ENCODE results near the gene ZNF682. TPM values are rescaled to one million over a fixed set of nuclear protein-coding genes. Genes with fewer than 3 reads are reported as not detected.
"Not testable (repeated sequence)": the region's sequence is repeated elsewhere in the genome, so short reads cannot be mapped to it uniquely, and the experiment has no call there.

ZNF682 gene
- polyA plus RNA-seq (2013, experiment 1 of 2): 6.4 TPM
- polyA plus RNA-seq (2013, experiment 2 of 2): 7.6 TPM

DNA sequence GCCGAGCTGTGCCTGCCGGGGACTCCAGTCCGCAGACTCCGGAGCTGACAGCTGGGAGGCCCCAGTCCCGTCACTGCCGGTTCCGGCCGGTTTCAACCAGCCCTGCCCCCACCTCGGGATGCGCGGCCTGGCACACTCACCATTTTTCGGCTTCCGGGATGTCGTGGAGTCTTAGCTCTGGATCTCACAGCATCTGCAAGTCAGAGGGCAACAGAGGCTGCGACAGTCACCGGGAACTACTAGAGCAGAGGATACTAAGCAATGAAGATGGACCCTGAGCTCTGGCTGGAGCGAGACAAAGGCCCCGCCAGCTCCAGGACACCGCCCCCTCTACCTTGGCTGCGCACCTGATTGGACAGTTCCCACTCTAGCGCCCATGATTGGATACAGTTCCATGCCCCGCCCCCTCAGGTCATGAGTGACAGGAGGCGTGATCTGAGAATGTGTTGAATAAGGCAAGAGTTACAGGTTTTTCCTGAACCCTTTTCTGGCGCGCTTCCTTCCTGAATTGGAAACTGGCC, at the start of gene ZNF682:
TSS of gene ZNF682 (minus strand) at position 303 of the 521 bp plus-strand sequence. CDS start at position 143, 160 bp downstream.
- H3K4me1 ChIP-seq (ENCODE audit: control insufficient read depth, insufficient read depth, low read length, poor library complexity, severe bottlenecking): no peaks in the 10 kb centered on the region
- peak within 1 kb of the TSS; percentile 99 for H3K27ac ChIP-seq (ENCODE audit: low read depth, low read length, severe bottlenecking)
- peaks cover 12% of the 10 kb centered on the region for H3K9me3 ChIP-seq (ENCODE audit: control insufficient read depth, low read length)
- WGBS, 2 experiments (ENCODE audit: insufficient coverage in 2 of 2): 0 to 1% methylated on average over 17 to 19 of the region's 25 CpGs
- H3K4me3 ChIP-seq (ENCODE audit: extremely low read depth, insufficient read depth, low read length, poor library complexity, severe bottlenecking): peak within 1 kb of the TSS; percentile 71
- peaks cover 20% of the 10 kb centered on the region for H3K36me3 ChIP-seq (ENCODE audit: control insufficient read depth, insufficient read depth, low read length)

DNA sequence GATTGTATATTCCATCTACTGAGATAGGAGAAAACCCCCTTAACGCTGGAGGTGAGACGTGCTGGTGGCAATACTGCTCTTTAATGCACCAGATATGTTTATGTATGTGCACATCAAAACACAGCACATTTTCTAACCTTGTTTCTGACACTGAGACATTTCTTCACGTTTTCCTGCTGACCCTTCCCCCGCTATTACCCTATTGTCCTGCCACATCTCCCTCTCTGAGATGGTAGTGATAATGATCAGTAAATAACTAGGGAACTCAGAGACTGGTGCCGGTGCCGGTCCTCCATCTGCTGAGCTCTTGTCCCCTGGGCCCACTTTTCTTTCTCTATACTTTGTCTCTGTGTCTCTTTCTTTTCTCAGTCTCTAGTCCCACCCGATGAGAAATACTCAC, 43.6 kb upstream of the ZNF682 start:
- H3K4me1 ChIP-seq (ENCODE audit: control insufficient read depth, insufficient read depth, low read length, poor library complexity, severe bottlenecking); H3K4me3 ChIP-seq (ENCODE audit: extremely low read depth, insufficient read depth, low read length, poor library complexity, severe bottlenecking): not testable (repeated sequence)
- peaks cover 55% of the 10 kb centered on the region for H3K36me3 ChIP-seq (ENCODE audit: control insufficient read depth, insufficient read depth, low read length)
- 43 to 70% methylated on average over 2 of the region's 7 CpGs for WGBS, 2 experiments (ENCODE audit: insufficient coverage in 2 of 2)
- H3K27ac ChIP-seq (ENCODE audit: low read depth, low read length, severe bottlenecking): peak overlapping the region; percentile 36
- peaks cover 39% of the 10 kb centered on the region for H3K9me3 ChIP-seq (ENCODE audit: control insufficient read depth, low read length)

DNA sequence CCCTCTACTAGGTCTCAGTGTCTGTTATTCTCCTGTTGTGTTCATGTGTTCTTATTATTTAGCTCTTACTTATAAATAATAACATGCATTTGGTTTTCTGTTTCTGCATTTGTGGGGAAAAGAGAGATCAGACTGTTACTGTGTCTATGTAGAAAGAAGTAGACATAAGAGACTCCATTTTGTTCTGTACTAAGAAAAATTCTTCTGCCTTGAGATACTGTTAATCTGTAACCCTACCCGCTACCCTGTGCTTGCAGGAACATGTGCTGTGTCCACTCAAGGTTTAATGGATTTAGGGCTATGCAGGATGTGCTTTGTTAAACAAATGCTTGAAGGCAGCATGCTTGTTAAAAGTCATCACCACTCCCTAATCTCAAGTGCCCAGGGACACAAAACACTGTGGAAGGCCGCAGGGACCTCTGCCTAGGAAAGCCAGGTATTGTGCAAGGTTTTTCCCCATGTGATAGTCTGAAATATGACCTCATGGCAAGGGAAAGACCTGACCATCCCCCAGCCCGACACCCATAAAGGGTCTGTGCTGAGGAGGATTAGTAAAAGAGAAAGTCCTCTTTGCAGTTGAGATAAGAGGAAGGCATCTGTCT, 43.0 kb upstream of the ZNF682 start:
- peak overlapping the region; percentile 59 for H3K27ac ChIP-seq (ENCODE audit: low read depth, low read length, severe bottlenecking)
- peaks cover 52% of the 10 kb centered on the region for H3K36me3 ChIP-seq (ENCODE audit: control insufficient read depth, insufficient read depth, low read length)
- WGBS, 2 experiments (ENCODE audit: insufficient coverage in 2 of 2): 20 to 35% methylated on average over 1 to 2 of the region's 3 CpGs
- not testable (repeated sequence) for H3K4me1 ChIP-seq (ENCODE audit: control insufficient read depth, insufficient read depth, low read length, poor library complexity, severe bottlenecking); H3K4me3 ChIP-seq (ENCODE audit: extremely low read depth, insufficient read depth, low read length, poor library complexity, severe bottlenecking)
- peaks cover 34% of the 10 kb centered on the region for H3K9me3 ChIP-seq (ENCODE audit: control insufficient read depth, low read length)

DNA sequence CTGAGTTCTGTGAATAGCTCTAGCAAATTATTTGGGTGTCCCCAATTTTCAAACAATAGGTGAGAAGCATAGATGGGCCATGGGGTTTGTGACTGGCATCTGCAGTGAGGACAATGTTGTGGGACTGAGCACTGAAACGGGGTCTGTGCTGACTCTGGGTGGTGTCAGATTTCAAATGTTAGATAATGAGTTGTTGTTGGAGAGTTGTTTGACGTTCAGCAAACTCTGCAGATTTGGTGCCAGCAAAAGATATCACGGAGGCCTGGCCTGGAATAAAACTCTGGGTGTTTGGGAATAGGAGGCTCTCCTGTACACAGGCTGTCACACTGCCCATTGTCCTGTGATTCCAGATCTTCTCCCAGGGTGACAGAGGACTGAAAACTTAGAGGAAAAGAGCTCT, 41.4 kb upstream of the ZNF682 start:
- H3K27ac ChIP-seq (ENCODE audit: low read depth, low read length, severe bottlenecking): no peak overlapping the region
- peaks cover 39% of the 10 kb centered on the region for H3K36me3 ChIP-seq (ENCODE audit: control insufficient read depth, insufficient read depth, low read length)
- peaks cover 29% of the 10 kb centered on the region for H3K9me3 ChIP-seq (ENCODE audit: control insufficient read depth, low read length)
- no peak overlapping the region for H3K4me3 ChIP-seq (ENCODE audit: extremely low read depth, insufficient read depth, low read length, poor library complexity, severe bottlenecking)
- WGBS, 2 experiments (ENCODE audit: insufficient coverage in 2 of 2): 51 to 69% methylated on average over 3 of the region's 3 CpGs
- peaks cover 8% of the 10 kb centered on the region for H3K4me1 ChIP-seq (ENCODE audit: control insufficient read depth, insufficient read depth, low read length, poor library complexity, severe bottlenecking)

DNA sequence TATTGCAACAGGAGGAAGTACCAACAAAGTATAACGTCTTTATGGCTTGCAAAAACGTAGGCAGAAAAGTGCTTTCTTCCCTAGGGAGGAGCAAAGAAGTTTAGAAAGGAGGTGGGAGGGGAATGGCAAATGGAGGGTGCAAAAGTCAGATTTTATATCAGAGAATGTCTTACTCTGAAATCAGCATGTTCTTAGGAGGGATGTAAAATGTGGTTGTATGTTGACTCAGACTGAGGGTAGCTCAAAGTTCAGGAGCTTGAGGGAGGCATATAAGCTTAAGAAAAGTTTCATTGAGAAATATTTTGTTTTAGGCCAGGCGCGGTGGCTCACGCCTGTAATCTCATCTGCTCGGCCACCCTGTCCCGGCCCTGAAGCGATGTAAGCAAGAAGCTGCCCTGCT, 40.2 kb upstream of the ZNF682 start:
- Histone ChIP-seq H3K4me3 (ENCODE audit: extremely low read depth, insufficient read depth, low read length, poor library complexity, severe bottlenecking) (peak overlapping the region; percentile 73), H3K9me3 (ENCODE audit: control insufficient read depth, low read length) (peaks cover 20% of the 10 kb centered on the region), H3K27ac (ENCODE audit: low read depth, low read length, severe bottlenecking) (no peak overlapping the region), H3K4me1 (ENCODE audit: control insufficient read depth, insufficient read depth, low read length, poor library complexity, severe bottlenecking) (peaks cover 8% of the 10 kb centered on the region), H3K36me3 (ENCODE audit: control insufficient read depth, insufficient read depth, low read length) (peaks cover 30% of the 10 kb centered on the region)
- 56 to 61% methylated on average over 8 of the region's 8 CpGs for WGBS, 2 experiments (ENCODE audit: insufficient coverage in 2 of 2)

DNA sequence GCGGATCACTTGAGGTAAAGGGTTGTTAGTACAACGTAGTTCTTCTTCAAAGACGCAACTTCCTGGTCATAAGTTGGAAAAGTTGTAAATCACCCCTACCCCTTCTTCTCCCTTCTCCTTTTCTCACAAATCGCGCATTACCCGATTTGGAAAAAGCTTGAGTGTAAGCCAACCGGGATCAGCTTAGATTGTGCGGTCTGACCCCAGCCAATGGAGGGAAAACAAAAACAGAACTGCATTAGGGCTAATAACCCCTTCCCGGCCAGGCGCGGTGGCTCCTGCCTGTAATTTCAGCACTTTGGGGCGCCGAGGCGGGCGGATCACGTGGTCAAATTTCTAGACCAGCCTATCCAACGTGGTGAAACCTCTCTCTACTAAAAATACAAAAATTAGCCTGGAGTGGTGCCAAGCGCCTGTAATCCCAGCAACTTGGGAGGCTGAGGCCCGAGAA, 39.3 kb upstream of the ZNF682 start:
- Histone ChIP-seq H3K4me1 (ENCODE audit: control insufficient read depth, insufficient read depth, low read length, poor library complexity, severe bottlenecking) (peaks cover 8% of the 10 kb centered on the region), H3K4me3 (ENCODE audit: extremely low read depth, insufficient read depth, low read length, poor library complexity, severe bottlenecking) (peak overlapping the region; percentile 73), H3K27ac (ENCODE audit: low read depth, low read length, severe bottlenecking) (peak overlapping the region; percentile 88), H3K36me3 (ENCODE audit: control insufficient read depth, insufficient read depth, low read length) (peaks cover 27% of the 10 kb centered on the region), H3K9me3 (ENCODE audit: control insufficient read depth, low read length) (peaks cover 18% of the 10 kb centered on the region)
- 0 to 1% methylated on average over 14 to 16 of the region's 19 CpGs for WGBS, 2 experiments (ENCODE audit: insufficient coverage in 2 of 2)

DNA sequence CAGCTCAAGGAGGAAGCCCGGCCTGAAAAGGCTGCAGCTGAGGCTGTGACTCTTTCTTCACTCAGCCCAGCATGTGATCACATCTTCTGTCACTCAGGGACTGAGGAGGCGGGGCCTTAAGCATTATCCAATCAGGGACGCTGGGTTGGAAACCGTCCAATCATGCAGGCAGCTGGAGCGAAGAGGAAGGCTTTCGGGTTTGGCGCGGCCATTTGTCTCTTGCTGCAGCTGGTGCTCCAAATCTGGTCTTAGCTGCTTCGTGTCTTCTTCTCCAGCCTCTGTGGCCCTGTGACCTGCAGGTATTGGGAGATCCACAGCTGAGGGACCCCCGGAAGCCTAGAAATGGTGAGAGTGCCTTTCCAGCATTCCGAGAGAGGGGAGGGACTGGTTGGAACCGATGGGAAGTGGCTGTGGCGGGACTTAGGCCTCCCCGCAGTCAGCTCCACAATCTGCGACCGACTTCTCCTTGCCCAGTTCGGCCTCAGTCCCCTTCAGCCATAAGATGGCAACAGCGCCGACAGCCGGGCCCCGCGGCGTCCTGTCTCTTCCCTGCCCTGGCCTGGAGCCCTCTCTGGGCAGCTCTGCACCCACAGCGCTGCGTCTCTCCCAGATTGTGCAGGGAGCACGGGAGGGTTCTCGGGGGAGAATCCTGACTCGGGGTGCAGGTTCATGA, 38.6 kb upstream of the ZNF682 start, which contains the start of gene ZNF90:
TSS of gene ZNF90 (plus strand) at position 210 of the 673 bp plus-strand sequence. CDS start at position 343, 133 bp downstream.
- Histone ChIP-seq H3K4me1 (ENCODE audit: control insufficient read depth, insufficient read depth, low read length, poor library complexity, severe bottlenecking) (peaks cover 8% of the 10 kb centered on the region), H3K27ac (ENCODE audit: low read depth, low read length, severe bottlenecking) (peak within 1 kb of the TSS; percentile 88), H3K36me3 (ENCODE audit: control insufficient read depth, insufficient read depth, low read length) (peaks cover 20% of the 10 kb centered on the region), H3K4me3 (ENCODE audit: extremely low read depth, insufficient read depth, low read length, poor library complexity, severe bottlenecking) (peak within 1 kb of the TSS; percentile 73), H3K9me3 (ENCODE audit: control insufficient read depth, low read length) (peaks cover 13% of the 10 kb centered on the region)
- WGBS, 2 experiments (ENCODE audit: insufficient coverage in 2 of 2): 0 to 1% methylated on average over 22 to 26 of the region's 28 CpGs

DNA sequence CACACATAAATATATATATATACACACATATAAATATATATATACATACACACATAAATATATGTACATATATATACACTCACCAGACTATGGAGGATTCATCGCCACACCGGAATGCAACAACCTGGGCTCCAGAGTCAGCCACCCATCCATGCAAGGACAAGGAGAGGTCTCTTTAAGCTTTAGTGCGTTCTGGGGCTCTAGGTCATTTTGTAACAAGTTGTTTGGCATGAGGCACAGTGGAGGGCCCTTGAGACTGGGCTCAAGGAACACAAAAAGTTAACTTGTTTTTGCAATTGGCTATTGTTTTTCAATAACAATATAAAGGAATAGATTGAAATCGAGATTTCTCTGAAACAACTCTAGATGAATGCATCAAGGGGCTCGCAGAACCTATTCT, 33.6 kb upstream of the ZNF682 start:
- no peaks in the 10 kb centered on the region for H3K36me3 ChIP-seq (ENCODE audit: control insufficient read depth, insufficient read depth, low read length)
- WGBS, 2 experiments (ENCODE audit: insufficient coverage in 2 of 2): 80 to 100% methylated on average over 1 to 2 of the region's 5 CpGs
- no peak overlapping the region for H3K27ac ChIP-seq (ENCODE audit: low read depth, low read length, severe bottlenecking)
- no peaks in the 10 kb centered on the region for H3K4me1 ChIP-seq (ENCODE audit: control insufficient read depth, insufficient read depth, low read length, poor library complexity, severe bottlenecking)
- no peak overlapping the region for H3K4me3 ChIP-seq (ENCODE audit: extremely low read depth, insufficient read depth, low read length, poor library complexity, severe bottlenecking)
- H3K9me3 ChIP-seq (ENCODE audit: control insufficient read depth, low read length): peaks cover 4% of the 10 kb centered on the region

DNA sequence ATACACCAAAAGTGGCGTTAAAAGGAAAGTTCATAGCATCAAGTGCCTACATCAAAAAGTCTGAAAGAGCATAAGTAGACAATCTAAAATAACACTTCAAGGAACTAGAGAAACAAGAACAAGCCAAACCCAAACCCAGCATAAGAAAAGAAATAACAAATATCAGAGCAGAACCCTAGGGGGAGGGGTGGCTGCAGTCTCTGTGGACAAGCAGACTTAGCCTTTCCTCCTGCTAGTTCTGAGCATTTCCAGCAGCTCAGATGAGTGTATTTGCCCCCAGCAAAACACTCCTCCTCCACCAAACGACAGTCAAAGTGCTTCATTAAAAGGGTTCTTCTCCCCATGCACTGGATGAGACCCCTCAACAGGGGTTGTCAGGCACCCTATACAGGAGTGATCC, 31.4 kb upstream of the ZNF682 start:
- H3K27ac ChIP-seq (ENCODE audit: low read depth, low read length, severe bottlenecking): no peak overlapping the region
- no peak overlapping the region for H3K4me3 ChIP-seq (ENCODE audit: extremely low read depth, insufficient read depth, low read length, poor library complexity, severe bottlenecking)
- H3K9me3 ChIP-seq (ENCODE audit: control insufficient read depth, low read length): peaks cover 4% of the 10 kb centered on the region
- WGBS, 2 experiments (ENCODE audit: insufficient coverage in 2 of 2): 80 to 83% methylated on average over 1 to 2 of the region's 2 CpGs
- H3K36me3 ChIP-seq (ENCODE audit: control insufficient read depth, insufficient read depth, low read length): no peaks in the 10 kb centered on the region
- H3K4me1 ChIP-seq (ENCODE audit: control insufficient read depth, insufficient read depth, low read length, poor library complexity, severe bottlenecking): no peaks in the 10 kb centered on the region

DNA sequence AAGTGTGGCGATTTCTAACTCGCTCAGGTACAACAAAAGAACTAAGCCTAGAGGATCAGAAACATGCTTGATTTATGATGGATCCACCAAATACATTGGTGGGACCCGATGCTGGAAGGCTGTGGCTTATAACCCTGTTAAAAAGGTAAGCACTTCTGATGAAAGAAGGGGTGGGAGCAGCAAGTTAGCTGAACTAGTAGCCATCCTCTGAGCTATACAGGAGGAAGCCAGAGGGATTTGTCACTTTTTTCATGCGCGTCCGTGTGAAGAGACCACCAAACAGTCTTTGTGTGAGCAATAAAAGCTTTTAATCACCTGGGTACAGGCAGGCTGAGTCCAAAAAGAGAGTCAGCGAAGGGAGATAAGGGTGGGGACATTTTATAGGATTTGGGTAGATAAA, 29.3 kb upstream of the ZNF682 start:
- 55 to 59% methylated on average over 7 of the region's 7 CpGs for WGBS, 2 experiments (ENCODE audit: insufficient coverage in 2 of 2)
- not testable (repeated sequence) for H3K9me3 ChIP-seq (ENCODE audit: control insufficient read depth, low read length); H3K27ac ChIP-seq (ENCODE audit: low read depth, low read length, severe bottlenecking); H3K36me3 ChIP-seq (ENCODE audit: control insufficient read depth, insufficient read depth, low read length); H3K4me3 ChIP-seq (ENCODE audit: extremely low read depth, insufficient read depth, low read length, poor library complexity, severe bottlenecking); H3K4me1 ChIP-seq (ENCODE audit: control insufficient read depth, insufficient read depth, low read length, poor library complexity, severe bottlenecking)

DNA sequence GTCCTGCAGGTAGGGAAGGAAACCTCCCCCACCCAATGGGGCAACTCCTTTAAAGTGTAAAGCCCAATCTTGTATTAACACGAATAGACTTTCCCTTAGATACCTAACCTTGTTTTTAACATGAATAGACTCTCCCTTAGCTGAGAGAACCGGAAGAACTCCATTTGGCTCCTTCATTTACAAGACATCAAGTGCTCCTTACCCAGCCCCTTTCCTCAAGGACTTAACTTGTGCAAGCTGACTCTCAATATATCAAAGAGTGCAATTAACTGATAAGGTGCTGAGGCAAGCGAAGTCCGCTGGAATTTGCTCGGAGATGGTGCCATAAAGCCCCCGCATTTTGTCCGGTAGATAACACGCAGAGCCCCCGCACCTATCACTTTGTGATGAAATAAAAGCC, 28.6 kb upstream of the ZNF682 start:
- peaks cover 4% of the 10 kb centered on the region for H3K9me3 ChIP-seq (ENCODE audit: control insufficient read depth, low read length)
- 48% methylated on average over 7 to 8 of the region's 9 CpGs for WGBS, 2 experiments (ENCODE audit: insufficient coverage in 2 of 2)
- no peaks in the 10 kb centered on the region for H3K36me3 ChIP-seq (ENCODE audit: control insufficient read depth, insufficient read depth, low read length)
- no peaks in the 10 kb centered on the region for H3K4me1 ChIP-seq (ENCODE audit: control insufficient read depth, insufficient read depth, low read length, poor library complexity, severe bottlenecking)
- H3K27ac ChIP-seq (ENCODE audit: low read depth, low read length, severe bottlenecking): no peak overlapping the region
- no peak overlapping the region for H3K4me3 ChIP-seq (ENCODE audit: extremely low read depth, insufficient read depth, low read length, poor library complexity, severe bottlenecking)
